Measurements from ENCODE around the gene AP3M1.

Gene AP3M1

DNA sequence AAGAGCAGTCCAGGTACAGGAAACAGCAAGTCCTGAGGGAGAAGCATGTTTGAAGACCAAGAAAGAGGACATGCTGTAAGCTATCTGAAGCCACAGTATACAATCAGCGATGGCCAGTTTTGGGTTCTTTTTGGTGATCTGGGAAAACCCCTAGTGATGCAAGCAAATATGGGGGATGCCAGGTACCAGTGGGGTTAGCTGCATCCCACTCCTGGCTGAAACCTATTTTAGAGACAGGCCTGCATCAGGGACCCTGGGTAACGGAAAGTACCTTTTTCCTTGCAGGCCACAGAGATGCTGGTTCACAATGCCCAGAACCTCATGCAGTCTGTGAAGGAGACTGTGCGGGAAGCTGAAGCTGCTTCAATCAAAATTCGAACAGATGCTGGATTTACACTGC lies 32.9 kb downstream of the AP3M1 start:
- no peak for DNase-seq (ENCODE audit: low read depth in 2 of 2, low spot score in 1 of 2)

GRCh38 chr10:74114041-74114448 lies 36.6 kb downstream of the AP3M1 start:
- DNase-seq (ENCODE audit: low read depth in 2 of 2, low spot score in 1 of 2) = no peak

DNA sequence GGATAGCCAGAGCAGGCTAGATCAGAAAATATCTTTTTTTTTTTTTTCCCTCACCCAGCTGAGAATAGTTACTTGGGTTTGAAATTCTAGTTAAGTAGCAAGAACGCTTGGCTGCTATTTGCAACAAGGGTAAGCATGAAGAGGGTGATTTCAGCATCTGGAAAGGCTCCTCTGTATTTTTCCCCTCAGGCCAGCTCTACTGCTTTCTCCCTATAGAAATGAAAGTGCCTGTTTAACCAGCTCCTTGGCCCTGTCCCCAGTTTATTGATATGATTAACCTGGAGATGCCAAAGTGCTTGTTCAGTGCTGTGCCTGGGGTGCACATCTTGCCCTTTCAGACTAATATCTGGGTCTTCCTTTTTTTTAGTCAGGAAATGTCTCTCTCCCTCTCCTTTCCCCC lies 37.1 kb downstream of the AP3M1 start:
- DNase-seq (ENCODE audit: low read depth in 2 of 2, low spot score in 1 of 2) = no peak

GRCh38 chr10:74111799-74112198 lies 38.8 kb downstream of the AP3M1 start:
- DNase-seq (ENCODE audit: low read depth in 2 of 2, low spot score in 1 of 2) = no peak

DNA sequence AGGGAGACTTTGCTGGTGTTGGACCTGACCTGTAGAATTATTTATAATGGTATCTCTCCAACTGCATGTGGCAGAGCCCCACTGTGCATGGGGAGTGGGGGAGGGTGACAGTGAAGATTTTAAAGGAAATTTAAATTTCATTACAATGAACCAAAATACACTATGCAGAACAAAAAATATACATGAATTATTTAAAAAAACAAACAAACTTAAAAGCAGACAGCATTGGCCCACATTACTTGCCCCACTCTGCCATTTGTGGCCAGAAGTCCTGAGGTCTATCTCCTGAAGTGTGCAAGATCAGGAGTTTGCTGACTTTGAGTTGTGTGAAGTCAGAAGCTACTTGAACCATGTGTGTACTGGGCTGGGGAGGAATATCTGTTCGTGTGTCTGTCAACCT lies 40.5 kb downstream of the AP3M1 start:
- no peak for DNase-seq (ENCODE audit: low read depth in 2 of 2, low spot score in 1 of 2)

DNA sequence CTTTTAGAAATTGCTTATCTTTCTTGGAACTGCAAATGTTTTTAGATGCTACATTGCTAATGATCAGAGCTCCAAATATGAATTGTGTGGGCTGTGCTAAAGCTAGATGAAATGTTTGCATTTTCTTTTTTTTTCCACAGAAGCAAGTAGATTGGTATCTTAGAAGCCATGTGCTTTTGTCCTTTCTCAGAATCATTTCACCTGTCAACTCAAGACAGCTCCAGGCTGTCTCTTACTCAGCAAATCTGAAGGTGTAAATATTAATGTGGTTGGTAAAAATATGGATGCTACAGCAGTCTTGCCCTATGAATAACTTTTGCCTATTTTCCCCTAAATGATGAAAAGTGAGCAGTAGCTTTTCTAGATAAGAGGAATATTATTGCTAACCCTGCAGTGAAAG lies 41.2 kb downstream of the AP3M1 start:
- DNase-seq (ENCODE audit: low read depth in 2 of 2, low spot score in 1 of 2) = no peak

GRCh38 chr10:74107391-74107790 lies 43.2 kb downstream of the AP3M1 start:
- no peak for DNase-seq (ENCODE audit: low read depth in 2 of 2, low spot score in 1 of 2)

DNA sequence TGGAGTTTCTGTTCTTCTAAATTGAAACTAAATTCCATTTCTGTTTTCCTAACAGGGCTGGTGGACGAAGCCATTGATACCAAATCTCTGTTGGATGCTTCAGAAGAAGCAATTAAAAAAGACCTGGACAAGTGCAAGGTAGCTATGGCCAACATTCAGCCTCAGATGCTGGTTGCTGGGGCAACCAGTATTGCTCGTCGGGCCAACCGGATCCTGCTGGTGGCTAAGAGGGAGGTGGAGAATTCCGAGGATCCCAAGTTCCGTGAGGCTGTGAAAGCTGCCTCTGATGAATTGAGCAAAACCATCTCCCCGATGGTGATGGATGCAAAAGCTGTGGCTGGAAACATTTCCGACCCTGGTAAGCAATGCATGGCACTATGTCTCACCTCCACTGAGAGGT lies 45.6 kb downstream of the AP3M1 start:
- DNase-seq (ENCODE audit: low read depth in 2 of 2, low spot score in 1 of 2) = no peak

- DNase-seq (ENCODE audit: low read depth in 2 of 2, low spot score in 1 of 2) = no peak
These were observed 46.1 kb downstream of the AP3M1 start for GRCh38 chr10:74104480-74104879.

DNA sequence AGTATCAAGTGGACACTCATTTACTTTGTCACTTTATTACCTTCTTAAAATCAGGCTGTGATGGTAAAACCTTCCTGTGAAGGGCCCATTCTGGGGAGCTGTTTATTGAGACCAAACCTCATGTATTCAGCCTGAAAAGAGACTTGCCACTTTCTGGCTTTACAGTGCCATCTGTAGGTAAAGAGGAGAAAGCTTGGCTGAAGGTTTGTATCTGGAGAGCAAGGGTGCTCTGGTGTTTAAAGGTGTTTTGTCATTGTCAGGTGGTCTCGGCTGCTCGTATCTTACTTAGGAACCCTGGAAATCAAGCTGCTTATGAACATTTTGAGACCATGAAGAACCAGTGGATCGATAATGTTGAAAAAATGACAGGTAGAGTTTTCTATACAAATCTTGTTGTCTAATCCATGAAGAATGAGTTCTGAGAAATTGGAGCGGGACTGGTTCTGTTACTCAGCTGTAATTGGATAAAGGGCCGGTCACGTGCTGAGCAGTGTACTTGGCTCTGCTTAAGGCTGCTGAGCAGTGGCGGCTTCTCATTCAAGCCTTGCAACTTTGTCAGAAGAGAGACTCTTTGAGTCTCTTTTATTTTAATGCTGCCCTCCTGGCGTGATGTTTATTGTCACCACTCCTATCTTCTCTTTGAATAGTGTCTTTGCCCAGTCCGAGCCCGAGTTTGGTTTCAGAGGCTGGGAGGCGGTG lies 46.9 kb downstream of the AP3M1 start:
- DNase-seq (ENCODE audit: low read depth in 2 of 2, low spot score in 1 of 2) = no peak

GRCh38 chr10:74099836-74100235 lies 50.8 kb downstream of the AP3M1 start:
- DNase-seq (ENCODE audit: low read depth in 2 of 2, low spot score in 1 of 2) = no peak

DNA sequence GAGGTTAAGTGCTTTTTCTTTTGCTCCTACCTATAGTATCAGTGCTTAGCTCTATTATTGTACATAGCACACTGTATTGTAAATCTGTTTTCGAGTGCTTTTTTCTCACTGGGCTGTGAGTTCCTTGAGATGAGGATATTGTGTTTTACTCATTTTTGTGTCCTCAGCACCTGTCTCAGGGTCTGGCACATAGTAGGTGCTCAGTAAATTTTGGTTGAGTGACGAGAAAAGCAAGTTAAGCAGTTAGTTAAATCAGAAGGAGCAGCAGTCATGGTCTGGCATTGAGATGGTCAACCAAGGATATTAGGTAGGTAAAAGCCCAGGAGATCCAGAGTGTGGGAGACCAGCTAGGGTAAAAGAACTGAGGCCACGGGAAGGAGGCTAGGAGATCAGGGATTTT lies 51.2 kb downstream of the AP3M1 start:
- no peak for DNase-seq (ENCODE audit: low read depth in 2 of 2, low spot score in 1 of 2)

DNA sequence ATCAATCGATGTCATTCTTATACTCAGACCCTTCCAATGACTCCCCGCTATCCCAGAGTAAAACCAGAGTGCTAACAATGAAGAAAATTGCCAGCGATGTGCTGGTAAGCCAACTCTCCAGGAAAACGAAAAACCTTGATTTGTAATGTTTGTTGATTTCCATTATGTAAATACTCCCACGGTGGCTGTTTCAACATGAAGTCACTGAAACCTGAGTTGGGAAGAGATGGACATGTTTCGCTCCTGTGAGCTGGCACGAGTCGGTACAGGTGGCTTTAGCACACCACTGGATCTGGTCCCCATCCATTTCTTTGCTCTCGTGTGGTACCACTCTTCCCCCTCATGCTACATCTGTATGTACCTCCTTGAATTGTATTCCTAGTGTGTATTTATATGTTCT lies 52.9 kb downstream of the AP3M1 start:
- DNase-seq (ENCODE audit: low read depth in 2 of 2, low spot score in 1 of 2) = no peak

- no peak for DNase-seq (ENCODE audit: low read depth in 2 of 2, low spot score in 1 of 2)
These were observed 53.9 kb downstream of the AP3M1 start for GRCh38 chr10:74096777-74097176.

DNA sequence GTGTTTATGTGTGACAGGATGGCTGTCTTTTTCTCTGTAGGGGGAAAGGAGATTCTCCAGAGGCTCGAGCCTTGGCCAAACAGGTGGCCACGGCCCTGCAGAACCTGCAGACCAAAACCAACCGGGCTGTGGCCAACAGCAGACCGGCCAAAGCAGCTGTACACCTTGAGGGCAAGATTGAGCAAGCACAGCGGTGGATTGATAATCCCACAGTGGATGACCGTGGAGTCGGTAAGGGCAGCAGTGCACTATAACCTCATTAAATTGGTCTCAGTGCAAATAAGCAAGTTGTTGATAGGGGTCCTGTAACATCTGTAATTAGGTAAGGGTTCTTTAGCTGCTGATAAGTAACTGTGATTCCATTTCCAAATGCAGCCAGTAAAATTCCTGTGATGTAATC lies 56.4 kb downstream of the AP3M1 start:
- no peak for DNase-seq (ENCODE audit: low read depth in 2 of 2, low spot score in 1 of 2)

- DNase-seq (ENCODE audit: low read depth in 2 of 2, low spot score in 1 of 2) = no peak
These were observed 57.0 kb downstream of the AP3M1 start for GRCh38 chr10:74093530-74094164.

- DNase-seq (ENCODE audit: low read depth in 2 of 2, low spot score in 1 of 2) = no peak
These were observed 58.3 kb downstream of the AP3M1 start for GRCh38 chr10:74092372-74092771.

DNA sequence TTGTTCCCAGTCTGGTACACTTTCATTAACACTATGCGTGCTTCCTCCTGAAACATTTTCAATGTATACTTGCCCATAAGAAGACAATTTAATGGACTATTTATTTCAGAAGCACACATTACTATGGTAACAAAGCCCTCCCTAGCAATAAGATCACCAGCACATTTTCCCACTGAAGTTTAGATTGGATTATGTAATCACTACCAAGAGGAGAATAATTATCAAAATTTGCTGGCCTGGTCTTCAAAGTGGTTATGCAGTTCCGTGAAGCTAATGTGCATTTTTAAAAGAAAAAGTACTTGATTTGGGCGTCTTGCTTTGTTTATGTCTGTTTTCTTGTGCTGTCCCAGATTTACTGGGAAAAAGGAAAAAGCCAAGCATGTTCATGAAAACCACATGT lies 61.9 kb downstream of the AP3M1 start:
- DNase-seq (ENCODE audit: low read depth in 2 of 2, low spot score in 1 of 2) = no peak

GRCh38 chr10:74086317-74086716 lies 64.3 kb downstream of the AP3M1 start:
- no peak for DNase-seq (ENCODE audit: low read depth in 2 of 2, low spot score in 1 of 2)

DNA sequence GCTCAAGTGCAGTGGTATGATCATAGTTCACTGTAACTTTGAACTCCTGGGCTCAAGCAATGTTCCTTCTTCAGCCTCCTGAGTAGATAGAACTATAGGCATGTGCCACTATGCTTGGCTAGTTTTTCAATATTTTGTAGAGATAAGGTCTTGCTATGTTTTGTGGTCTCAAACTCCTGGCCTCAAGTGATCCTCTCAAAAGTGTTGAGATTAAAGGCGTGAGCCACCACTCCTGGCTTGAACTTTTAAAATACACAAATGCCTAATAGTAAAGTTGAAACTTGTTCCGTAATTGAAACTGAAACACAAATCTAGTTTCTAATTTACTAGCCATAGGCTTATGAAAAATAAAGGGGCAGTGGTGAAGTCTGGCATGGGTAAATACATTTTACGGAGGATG lies 65.7 kb downstream of the AP3M1 start:
- no peak for DNase-seq (ENCODE audit: low read depth in 2 of 2, low spot score in 1 of 2)

DNA sequence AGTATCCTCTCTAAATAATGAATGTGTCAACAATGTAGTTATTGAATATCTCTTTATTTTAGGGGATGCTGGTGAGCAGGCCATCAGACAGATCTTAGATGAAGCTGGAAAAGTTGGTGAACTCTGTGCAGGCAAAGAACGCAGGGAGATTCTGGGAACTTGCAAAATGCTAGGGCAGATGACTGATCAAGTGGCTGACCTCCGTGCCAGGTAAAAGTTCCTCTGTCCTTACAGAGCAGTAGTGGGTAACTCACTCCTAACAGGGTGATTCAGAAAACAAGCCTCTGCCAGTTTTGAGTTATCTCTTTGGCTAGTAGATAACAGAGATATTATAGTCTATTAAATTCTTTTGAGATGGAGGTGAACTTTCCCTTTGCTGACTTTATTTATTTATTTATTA lies 67.3 kb downstream of the AP3M1 start:
- DNase-seq (ENCODE audit: low read depth in 2 of 2, low spot score in 1 of 2) = no peak

GRCh38 chr10:74081941-74082718 lies 68.5 kb downstream of the AP3M1 start:
- DNase-seq (ENCODE audit: low read depth in 2 of 2, low spot score in 1 of 2) = no peak
